HG03457 (cell line): ENCODE measurements around the gene SLC6A11.

Experiments used
- ATAC-seq: cut with Tn5 transposase; IDR thresholded peaks from one replicate; pipeline ENCODE4 v1.9.1; 2021; ENCODE audit warnings: moderate number of reproducible peaks; ENCODE audit not compliant: unreplicated experiment

Gene SLC6A11

DNA sequence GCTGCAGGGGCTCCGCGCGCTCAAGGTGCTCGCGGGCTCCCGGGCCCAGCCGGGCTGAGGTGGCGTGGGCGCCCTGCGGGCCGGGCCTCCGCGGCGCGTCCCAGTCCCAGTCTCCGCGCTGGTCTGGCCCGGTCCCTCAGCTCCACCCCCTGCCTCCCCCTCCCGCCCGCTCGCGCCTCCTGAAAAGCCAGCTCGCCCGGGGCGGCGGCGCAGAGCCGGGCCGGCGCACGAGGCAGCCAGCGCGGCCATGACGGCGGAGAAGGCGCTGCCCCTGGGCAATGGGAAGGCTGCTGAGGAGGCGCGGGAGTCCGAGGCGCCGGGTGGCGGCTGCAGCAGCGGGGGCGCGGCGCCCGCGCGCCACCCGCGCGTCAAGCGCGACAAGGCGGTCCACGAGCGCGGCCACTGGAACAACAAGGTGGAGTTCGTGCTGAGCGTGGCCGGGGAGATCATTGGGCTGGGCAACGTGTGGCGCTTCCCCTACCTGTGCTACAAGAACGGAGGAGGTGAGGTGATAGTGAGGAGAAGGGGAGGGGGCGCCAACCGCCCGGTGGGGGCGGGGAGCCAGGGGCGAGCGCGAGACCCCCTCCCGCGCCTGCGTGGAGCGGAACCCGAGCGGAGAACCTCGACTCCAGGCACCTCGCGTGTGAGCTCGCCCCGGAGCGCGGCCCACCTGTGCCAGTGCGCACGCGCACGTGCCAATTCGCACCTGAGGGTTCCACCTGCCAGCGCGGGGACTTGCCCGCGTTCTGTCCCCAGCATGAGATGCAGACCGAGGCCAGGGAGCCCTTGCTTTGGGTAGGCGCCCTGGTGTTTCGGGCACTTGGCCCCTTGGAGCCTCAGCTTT, at the start of gene SLC6A11:
SLC6A11 (plus strand) TSS at position 210 of the 844 bp plus-strand sequence; CDS start at position 248, 38 bp downstream.
- ATAC-seq: no peak

DNA sequence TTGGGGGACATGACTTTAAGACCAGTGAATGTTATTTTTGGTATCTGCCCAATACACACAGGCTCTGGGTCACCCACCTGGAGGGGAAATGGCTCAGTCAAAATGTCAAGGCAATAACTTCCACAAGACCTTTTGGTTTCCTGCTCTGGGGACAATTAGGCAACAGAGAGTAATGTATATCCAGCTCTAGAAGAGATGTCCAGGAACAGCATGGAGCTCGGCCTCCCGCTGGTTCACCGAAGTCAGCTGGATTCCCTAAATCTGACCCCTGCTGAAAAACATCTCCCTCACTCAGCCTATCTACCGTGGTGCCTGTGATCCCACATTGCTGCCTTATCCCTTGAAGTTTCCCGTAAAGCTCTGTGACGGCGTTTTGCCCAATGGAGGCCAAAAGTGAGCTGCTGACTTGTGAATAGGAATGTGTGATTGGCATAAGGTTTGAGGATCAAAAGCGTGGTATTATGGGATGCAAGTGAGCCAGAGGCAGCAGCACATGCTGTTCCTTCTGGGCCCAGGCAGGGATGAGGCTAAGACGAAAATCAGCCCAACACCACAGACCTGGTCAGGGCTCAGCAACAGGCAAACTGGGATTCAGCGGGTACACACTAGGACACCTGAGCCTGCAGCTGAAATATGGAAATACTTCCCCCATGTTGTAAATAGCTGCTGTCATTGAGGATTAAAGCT, 47.2 kb upstream of the SLC6A11 start:
- ATAC-seq: no peak

DNA sequence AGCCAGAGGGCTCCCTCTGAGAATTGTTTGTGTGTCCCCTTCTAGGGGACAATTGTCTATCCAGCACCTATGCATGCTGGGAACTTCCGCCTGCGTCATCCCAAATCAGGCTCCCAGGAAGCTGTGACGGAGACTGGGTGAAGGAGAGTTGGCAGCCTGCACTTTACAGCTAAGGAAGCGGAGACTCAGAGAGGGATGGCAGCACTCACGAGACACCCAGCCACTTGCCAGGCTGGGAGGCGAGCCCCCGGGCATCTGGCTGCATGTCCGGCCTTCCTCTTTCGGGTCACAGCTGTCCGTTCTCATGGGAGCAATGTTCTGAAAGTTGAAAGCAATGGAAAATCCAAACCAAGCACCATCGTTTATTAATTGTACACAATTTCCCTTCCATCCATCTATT, 45.5 kb upstream of the SLC6A11 start:
- ATAC-seq: no peak

DNA sequence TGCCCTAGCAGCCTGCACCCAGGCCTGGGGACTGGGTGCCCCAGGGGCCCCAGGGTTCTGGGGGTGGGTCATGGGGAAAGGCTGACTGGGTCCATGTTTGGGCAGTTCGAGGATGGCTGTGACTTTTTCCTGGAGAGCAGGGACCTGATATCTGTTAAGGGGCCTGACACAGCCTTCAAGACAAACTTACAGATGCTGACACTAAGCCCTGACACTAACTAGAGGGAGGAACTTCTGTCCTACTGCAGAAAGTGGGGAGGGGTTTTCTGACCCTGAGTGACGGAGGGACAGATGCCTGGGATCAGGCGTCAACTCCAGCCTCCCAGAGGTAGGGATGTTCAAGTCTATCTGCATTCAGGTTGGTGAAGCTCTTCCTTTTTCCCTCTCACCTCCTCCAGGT, 45.0 kb upstream of the SLC6A11 start:
- ATAC-seq: no peak

DNA sequence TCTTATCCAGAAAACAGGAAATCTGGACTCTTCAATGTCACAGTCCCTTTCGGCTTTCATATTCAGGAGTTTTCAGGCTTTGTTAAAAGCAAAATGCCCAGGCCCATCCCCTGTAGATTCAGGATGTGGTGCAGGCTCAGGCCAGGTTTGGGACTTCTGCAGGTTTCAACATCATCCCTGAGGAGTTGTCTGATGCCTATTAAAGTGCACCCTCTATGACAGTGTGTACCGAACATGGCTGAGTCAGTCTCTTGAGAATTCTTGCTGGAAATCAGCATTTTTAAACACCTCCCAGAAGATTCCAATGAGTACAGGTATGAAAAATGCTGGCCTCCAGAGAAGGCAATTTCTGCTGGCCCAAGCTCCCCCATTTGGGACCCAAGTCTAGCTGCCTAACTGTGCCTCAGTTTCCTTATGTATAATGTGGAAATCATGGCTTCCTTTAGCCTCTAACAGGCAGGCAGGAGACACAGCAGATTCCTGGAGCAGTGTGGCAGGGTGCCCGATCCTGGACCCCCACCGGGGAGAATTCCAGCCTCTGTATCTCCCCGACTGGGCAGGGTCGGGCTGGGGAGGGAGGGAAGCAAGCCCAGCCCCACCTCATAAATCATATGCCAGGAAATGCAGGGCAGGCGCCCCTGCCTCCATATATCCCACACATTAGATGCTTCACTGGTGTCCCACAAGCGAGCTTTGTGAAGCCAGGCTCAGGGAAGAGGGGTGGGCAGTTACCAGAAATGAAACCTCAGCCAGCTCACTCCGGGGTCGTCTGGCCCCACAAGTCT, 44.4 kb upstream of the SLC6A11 start:
- ATAC-seq: no peak

DNA sequence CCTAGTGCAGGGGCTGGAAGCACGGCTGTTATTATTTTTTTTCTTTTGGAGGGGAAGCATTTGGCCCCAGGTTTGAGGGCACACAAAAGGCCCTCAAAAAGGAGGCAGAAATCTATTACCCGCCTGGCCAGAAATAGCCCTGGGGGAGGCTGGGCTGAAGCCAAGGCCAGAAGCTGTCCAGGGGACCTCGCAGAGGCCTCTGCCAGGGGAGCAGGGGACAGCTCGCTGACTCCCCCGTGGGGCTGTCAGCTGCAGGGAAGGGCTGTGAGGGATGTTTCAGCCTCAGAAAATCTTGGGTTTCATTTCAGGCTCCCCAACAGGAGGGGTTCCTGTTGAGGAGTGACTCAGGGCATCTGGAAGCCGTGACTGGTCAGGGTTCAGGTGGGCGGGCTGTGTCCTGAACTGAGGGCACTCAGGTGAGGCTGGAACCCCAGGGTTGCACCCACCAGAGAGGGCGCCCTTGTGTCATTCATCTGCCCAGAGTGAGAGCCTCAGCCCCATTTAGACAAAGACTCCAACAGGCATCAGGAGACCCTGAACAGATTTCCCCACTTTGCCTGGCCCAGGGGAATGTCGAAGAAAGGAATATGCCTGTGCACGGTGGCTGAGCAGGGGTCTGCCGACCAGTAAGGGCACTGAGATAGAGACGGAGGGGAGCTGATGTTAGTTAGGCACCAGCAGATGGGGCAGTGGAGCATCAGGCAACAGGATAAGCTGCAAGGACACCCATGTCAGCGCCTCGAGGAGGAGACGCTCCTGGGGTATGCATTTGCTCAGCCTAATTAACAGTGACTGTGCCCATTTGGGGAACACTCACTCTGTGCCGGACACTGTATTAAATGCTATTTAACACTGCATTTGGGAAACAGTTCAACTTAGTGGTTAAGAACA, 43.5 kb upstream of the SLC6A11 start:
- no peak for ATAC-seq

DNA sequence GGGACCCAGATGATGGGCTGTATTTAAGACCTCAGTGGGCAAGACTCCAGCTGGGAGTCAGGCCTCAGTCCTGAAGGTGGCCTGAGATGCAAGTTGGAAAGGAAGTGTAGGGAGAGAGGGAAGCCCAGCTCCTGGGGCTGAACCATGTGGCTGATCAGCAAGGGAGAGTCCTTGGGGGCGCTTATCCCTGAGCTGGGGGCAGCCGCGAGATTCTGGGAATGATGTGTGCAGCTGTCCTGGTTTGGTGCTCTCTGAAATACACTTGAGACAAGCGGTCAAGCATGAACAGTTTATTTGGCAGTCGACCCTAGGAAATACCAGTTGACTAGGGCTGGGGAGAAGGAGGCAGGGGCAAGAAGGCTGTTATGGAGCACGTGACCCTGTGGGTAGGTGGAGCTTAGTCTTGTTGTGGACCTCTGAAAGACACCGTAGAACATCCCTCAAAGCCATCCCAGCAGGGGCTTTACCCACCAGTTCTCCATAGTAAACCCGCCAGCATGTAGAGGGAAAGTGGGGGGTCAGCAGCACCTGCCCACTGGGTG, 41.8 kb upstream of the SLC6A11 start:
- no peak for ATAC-seq

DNA sequence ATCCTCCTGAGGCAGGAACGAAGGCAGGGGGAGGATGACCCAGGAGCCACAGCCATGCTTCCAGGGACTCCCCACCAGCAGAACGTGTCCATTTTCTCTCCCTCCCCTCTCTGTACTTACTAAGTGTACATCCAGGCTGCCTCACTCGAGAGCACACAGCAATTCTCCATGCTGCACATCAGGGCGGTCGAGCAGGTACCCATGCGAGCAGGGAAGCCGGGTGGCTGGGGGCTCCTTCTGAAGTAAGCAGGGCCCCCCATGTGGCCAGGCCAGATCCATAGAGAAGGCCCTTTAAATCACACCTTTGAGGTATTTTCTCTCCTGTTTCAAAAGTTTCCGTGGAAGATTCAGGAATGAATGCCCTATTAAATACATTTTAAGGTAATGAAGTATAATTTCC, 41.2 kb upstream of the SLC6A11 start:
- no peak for ATAC-seq

DNA sequence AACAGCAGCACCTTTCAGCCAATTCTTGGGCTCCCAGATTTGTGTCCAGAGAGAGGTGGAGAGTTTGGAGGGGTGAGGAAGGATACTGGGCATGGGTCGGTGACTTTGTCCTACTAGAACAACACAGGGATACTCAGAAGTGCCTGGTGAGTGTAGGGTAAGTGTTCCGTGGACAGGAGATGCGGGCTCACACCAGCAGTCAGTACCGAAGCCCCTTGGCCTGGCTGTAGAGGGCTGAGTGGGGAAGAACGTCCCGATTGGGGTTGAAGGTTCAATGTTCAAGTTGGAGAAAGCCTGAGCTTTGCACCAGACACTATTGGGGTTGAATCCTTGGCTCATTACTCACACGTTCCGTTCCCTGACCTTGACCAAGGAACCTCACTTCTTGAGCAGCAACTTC, 40.8 kb upstream of the SLC6A11 start:
- ATAC-seq: no peak

DNA sequence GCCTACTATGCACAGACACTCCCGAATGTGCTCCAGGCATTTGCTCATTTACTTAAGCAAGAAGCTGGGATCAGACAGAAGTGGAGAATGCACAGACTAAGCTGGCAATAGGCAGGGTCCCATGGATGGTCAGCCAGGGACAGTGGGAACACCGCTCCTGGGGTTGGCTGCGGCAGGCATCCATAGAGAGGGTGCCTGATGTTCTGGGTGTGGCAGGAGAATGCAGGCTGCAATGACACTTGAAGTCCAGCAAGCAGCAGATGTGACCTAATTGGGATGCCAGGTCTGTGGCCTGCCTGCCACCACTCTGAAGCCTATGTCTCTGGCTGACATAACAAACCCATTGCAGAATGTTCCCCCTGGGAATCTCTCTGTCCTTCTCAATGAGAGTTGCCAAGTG, 40.2 kb upstream of the SLC6A11 start:
- no peak for ATAC-seq

DNA sequence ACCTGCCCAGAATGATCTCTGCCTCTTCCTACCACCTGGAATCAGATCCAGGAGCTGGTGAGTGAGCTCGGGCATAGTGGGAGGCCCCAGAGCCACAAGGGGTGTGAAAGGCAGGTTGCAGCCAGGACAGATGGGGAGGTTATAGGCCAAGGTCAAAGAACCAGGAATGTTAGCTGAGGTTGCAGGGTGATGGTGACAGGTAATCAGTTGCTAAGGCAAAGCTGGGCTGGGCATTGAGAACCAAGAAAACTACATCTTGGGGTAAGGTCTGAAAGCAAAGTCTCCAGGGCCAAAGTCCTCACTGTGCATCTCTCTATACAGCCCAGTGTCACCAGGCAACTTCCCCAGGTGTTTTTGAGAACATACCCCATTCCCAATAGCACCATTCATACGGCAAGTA, 38.4 kb upstream of the SLC6A11 start:
- ATAC-seq: no peak

DNA sequence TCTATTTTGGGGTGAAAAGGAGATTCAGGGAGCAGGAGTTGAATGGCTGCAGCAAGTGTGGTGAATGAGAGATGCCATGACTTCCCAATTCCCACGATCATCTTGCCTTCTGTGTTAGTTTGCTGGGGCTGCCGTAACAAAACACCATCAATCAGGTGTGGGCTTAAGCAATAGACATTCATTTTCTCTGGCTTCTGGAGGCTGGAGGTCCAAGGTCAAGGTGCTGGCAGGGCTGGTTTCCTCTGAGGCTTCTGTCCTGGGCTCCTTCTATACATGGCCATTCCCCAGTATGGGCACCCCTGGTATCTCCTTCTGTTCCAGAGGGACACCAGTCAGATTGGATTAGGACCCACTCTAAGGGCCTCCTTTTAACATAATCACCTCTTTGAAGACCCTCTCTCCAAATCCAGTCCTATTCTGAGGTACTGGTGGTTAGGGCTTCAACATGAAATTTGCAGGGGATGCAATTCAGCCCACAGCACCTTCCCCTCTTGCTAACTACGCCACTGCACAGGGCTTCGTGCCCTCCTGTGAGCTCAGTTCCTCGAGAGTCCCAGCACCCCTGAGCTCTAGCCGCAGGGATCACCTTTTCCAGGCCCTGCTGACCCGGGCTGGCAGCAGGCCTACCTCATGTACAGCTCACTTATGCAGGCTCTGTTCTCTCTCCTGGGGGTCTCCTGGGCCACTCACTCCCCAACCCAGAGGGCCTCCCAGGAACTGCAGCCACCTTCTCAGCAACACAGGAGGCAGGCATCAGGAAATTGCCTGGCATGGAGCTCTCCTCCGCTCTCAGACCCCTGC, 37.3 kb upstream of the SLC6A11 start:
- ATAC-seq: no peak

DNA sequence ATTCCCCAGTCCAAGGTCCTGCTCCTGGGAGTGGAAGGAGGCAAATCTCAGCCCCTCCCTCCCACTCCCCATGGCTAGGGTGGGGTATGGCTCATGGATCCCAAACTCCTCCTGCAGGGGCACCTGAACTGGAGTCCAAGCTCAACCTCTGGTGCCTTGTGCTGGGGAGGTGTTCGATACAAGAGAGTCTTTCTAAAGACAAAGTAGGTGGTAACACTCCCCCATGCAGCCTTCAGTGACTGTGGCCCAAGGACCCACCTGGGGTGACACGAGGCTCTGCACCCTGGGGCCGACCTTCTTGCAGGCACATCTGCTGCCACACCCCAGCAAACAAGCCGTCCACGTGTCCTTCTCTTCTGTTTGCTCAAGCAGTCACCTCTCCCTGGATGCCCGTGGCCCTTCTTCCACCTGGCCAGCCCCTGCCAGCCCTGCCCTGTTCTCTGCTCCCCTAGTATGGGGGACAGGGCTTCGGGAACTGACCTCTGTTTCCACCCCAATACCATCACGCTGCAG, 36.7 kb upstream of the SLC6A11 start:
- no peak for ATAC-seq

DNA sequence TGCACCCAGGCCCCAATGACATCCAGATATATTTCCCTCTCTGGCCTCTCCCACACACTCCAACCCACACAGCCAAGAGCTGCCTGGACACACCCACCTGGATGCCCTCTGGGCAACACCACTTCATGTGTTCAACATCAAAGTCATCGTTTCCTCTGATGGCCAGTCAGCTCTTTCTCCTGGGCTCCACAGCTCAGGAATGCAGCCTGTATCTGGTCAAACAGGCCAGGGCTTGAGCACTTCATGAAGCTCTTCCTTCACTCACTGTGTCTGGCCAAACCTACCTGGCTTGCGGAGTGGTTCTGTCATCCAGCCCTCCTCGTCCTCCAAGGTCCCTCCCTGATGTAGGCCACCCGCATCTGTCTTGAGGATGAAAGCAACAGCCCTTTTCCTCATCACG, 35.8 kb upstream of the SLC6A11 start:
- no peak for ATAC-seq

DNA sequence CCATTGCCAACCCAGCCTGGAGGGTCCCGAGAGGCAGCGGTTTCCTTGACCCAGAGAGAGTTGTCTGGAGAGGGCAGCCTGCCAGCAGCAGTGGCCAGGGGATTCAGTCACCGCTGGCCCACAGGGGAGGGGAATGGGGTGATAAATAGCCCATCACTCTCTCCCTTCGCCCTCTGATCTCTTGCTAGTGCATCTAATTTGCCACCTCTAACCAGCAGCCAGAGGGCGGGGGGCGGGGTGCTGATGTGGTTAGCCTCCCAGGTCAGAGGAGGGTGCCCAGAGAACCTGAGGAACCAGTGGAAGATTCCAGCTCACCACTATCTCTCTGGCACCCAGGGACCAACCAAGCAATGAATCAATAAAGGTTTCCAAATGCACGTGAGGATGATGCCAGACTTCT, 35.1 kb upstream of the SLC6A11 start:
- ATAC-seq: no peak

DNA sequence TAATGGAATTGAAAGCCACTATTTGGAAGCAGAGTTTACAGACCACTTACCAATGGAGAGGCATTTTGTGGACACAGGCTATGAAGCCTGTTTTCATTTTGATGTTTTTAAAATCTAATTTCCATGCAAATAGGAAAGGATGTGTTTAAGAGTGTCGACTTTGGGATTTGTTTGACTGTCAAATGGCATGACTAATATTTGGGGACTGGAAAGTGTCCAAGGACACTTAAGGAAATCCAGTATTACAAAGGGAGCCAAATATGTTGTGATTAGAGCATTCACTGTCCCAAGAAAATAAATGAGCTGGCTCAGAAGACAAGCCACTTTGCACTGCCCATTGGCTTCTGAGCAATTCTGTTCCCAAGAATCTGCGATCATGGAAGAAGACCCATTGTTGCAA, 34.0 kb upstream of the SLC6A11 start:
- ATAC-seq: no peak

DNA sequence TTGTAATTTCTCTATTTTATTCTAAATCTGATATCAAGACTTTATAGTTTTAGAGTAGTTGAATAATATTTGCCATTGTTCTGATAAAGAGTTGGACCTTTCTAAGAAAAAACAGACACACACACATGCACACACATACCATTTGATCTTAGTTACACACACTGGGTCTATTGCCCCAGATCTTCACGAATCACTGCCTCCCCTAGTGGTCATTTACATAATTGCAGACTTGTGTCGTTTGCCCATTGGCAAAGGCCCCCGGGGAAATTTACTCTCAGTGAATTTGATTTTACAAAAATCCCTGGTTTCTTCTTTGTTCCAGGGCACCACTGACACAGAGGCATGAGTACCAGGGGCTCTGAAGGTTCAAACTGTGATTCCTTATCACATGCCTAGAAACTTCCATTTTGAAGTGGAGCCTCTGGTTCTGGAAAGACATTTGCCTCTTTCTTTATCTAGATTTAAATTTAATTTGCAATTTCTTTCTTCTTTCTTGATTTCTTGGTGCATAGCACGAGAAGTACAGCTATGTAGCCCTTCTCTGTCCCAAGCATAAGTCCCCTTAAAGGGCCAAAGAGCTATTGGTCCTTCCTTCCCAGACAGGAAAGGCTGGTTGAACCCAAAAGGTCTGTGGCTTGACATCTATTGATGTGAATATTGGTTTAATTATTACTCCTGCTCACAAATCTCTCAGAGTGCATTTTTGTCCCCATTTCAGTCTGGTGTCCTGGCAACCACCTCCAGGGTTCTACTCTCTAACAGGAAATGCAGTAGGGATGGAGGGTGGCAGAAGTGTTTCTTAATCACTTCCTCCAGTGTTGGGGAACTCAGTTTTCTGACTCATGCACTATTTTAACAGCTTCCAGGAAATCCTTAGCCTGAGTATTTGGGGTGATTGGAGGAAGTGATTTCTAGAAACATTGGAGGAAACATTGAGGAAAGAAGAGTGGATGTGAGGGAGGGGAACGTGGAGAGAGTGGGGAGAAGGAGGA, 32.4 kb upstream of the SLC6A11 start:
- no peak for ATAC-seq

DNA sequence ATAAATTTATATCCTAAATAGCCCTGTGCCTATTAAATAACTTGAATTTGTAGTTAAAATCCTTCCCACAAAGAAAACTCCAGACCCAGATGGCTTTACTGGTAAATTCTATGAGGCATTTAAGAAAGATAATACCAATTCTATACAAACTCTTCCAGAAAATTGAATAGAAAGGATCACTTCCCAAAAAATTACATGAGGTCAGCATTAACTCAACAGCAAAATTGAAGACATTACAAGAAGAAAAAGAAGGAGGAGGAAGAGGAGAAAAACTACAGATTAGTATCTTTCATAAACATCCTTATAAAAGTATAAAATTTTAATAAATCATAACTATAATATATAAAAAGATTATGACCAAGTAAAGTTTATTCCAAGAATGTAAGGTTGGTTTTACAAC, 29.4 kb upstream of the SLC6A11 start:
- ATAC-seq: no peak
